Mammary epithelial cell (primary cell): Measurements from ENCODE around the gene MRPL14.

Source experiments
- EZH2 ChIP-seq: IDR thresholded peaks from 2 replicates; pipeline ENCODE4 v1.6.1; 2012; ENCODE audit warnings: low read length, inconsistent platforms, borderline replicate concordance
- TF ChIP-seq, protein P1 (sequence below), 2 donors: IDR thresholded peaks in 1 of 2; conservative IDR thresholded peaks in 1 of 2; 2 replicates each; pipeline ENCODE4 v1.5.1; 2011 to 2012; ENCODE audit warnings: inconsistent platforms in 2 of 2, low read length in 2 of 2, mild to moderate bottlenecking in 2 of 2, control low read depth in 1 of 2, low read depth in 1 of 2; ENCODE audit not compliant: insufficient read depth in 1 of 2; ENCODE audit errors: extremely low read depth in 1 of 2

GRCh38 chr6:44132476-44132875 is 5.2 kb upstream of the MRPL14 start:
- TF ChIP-seq, protein P1, sequence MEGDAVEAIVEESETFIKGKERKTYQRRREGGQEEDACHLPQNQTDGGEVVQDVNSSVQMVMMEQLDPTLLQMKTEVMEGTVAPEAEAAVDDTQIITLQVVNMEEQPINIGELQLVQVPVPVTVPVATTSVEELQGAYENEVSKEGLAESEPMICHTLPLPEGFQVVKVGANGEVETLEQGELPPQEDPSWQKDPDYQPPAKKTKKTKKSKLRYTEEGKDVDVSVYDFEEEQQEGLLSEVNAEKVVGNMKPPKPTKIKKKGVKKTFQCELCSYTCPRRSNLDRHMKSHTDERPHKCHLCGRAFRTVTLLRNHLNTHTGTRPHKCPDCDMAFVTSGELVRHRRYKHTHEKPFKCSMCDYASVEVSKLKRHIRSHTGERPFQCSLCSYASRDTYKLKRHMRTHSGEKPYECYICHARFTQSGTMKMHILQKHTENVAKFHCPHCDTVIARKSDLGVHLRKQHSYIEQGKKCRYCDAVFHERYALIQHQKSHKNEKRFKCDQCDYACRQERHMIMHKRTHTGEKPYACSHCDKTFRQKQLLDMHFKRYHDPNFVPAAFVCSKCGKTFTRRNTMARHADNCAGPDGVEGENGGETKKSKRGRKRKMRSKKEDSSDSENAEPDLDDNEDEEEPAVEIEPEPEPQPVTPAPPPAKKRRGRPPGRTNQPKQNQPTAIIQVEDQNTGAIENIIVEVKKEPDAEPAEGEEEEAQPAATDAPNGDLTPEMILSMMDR (conservative IDR thresholded peaks at IDR 0.05 in 1 of 2, IDR thresholded peaks at IDR 0.05 in 1 of 2; ENCODE audit: extremely low read depth in 1 of 2, insufficient read depth in 1 of 2, low read depth in 1 of 2, low read length in 2 of 2) = no peak
- no peak for TF ChIP-seq EZH2
